Prostate gland (tissue), 2 donors: ENCODE measurements around the gene MARCKS. TPM values are rescaled to one million over a fixed set of nuclear protein-coding genes. Genes with fewer than 3 reads are reported as not detected.

Experiments
- DNase-seq: peaks from one replicate; pipeline ENCODE4 v3.0.0-alpha.2; 2019; ENCODE audit warnings: low spot score
- H3K27ac ChIP-seq, 2 donors: fragments of 200-600 bp; sonication (generic); 2 replicates each; pipeline ENCODE4 v1.5.1; 2017 to 2019
- H3K27me3 ChIP-seq: fragments of 200-600 bp; sonication (generic); replicated peaks from 2 replicates; pipeline ENCODE4 v1.5.1; 2019; ENCODE audit not compliant: insufficient read depth
- H3K36me3 ChIP-seq, 2 donors: fragments of 200-600 bp; sonication (generic); 1 replicate in 1 of 2; 2 replicates in 1 of 2; pipeline versions ENCODE4 v1.5.1 to v1.8.1; 2017 to 2019
- H3K4me1 ChIP-seq: fragments of 200-600 bp; sonication (generic); replicated peaks from 2 replicates; pipeline ENCODE4 v1.5.1; 2019
- H3K4me3 ChIP-seq, 2 donors: fragments of 200-600 bp; sonication (generic); 2 replicates each; pipeline ENCODE4 v1.5.1; 2017 to 2019
- H3K9me3 ChIP-seq: fragments of 200-600 bp; sonication (generic); 2 replicates; pipeline ENCODE4 v1.5.1; 2017
- POLR2A ChIP-seq: fragments of 450-650 bp; IDR thresholded peaks from one replicate; pipeline ENCODE4 v1.6.1; 2016; ENCODE audit warnings: antibody characterized with exemption, mild to moderate bottlenecking
- POLR2AphosphoS5 ChIP-seq: sonication (generic); formaldehyde crosslinking; IDR thresholded peaks from one replicate; pipeline ENCODE4 v1.6.1; 2017; ENCODE audit warnings: antibody characterized with exemption
- WGBS: methylation state at CpG from one replicate; pipeline ENCODE4 v1.1.5; 2018; 5-methylcytosine and 5-hydroxymethylcytosine counted together
- intact Hi-C: fragments of 100-400 bp; cut with DNase I; formaldehyde crosslinking; loops from one replicate; pipeline ENCODE4 v1.14.2; 2022
- total RNA-seq, 2 donors: library from RNA; depleted of rRNA; stranded (reverse); fragments of >200 nt; gene quantifications; one replicate each; pipeline ENCODE4 v1.1.0, GENCODE V29; 2016
- TF ChIP-seq, protein P1 (sequence below), 4 experiments: fragments of 200-600 bp in 2 of 4; fragments of 450-650 bp in 2 of 4; sonication (generic) in 2 of 4; IDR thresholded peaks; 1 replicate in 3 of 4; 2 replicates in 1 of 4; pipeline ENCODE4 v1.5.1; 2016 to 2019; ENCODE audit warnings: antibody characterized with exemption in 4 of 4, mild to moderate bottlenecking in 2 of 4, moderate library complexity in 2 of 4

Gene MARCKS
- total RNA-seq, 2 donors from 2014 or later = 96.2 to 190 TPM

DNA sequence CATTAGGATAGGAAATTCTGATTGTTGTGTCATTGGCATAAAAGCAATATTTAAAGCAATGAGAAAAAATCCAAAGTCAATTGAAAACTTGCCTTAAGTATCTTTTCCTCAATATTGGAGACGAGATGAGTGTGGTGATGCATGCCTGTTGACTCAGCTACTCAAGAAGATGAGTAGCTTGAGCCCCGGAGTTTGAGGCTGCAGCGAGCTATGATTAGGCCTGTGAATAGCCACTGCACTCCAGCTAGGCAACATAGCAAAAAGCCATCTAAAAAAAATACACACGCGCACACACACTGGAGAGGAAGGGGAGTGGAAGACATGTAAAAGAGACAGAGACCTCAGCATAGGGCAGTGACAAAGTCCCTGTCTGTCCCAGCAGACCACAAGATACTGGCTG lies 9.7 kb upstream of the MARCKS start:
- Histone ChIP-seq H3K36me3 (no peaks in the 10 kb centered on the region), H3K9me3 (no peaks in the 10 kb centered on the region), H3K27me3 (no peaks in the 10 kb centered on the region), H3K27ac (no peak overlapping the region), H3K4me1 (no peaks in the 10 kb centered on the region), H3K4me3 (no peak overlapping the region)
- intact Hi-C loops = no loop called here
- DNase-seq = no peak
- no peak for TF ChIP-seq POLR2AphosphoS5
- TF ChIP-seq, protein P1, sequence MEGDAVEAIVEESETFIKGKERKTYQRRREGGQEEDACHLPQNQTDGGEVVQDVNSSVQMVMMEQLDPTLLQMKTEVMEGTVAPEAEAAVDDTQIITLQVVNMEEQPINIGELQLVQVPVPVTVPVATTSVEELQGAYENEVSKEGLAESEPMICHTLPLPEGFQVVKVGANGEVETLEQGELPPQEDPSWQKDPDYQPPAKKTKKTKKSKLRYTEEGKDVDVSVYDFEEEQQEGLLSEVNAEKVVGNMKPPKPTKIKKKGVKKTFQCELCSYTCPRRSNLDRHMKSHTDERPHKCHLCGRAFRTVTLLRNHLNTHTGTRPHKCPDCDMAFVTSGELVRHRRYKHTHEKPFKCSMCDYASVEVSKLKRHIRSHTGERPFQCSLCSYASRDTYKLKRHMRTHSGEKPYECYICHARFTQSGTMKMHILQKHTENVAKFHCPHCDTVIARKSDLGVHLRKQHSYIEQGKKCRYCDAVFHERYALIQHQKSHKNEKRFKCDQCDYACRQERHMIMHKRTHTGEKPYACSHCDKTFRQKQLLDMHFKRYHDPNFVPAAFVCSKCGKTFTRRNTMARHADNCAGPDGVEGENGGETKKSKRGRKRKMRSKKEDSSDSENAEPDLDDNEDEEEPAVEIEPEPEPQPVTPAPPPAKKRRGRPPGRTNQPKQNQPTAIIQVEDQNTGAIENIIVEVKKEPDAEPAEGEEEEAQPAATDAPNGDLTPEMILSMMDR (IDR thresholded peaks at IDR 0.05) = no peak
- TF ChIP-seq POLR2A = no peak
- 93% methylated on average over 5 of the region's 5 CpGs for WGBS

DNA sequence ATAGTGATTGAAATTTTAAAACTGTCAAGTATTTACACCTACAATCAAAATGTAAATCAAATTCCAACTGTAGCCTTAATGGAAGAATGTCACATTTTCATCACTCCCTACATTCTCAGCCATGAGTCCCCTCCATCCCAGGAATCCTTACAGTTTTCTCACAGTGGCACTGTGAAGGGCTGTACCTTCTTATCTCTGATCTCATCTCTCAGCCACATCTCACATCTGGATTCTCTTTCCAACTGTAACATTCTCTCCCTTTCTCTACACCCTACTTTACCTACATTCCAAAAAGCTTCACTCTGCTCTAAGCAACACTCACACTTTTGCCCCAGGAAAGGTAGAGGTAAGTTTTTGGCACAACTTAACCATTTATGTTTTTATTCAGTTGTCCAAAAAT lies 8.9 kb upstream of the MARCKS start:
- Histone ChIP-seq H3K36me3 (no peaks in the 10 kb centered on the region), H3K9me3 (no peaks in the 10 kb centered on the region), H3K4me1 (no peaks in the 10 kb centered on the region), H3K4me3 (no peak overlapping the region), H3K27ac (no peak overlapping the region), H3K27me3 (no peaks in the 10 kb centered on the region)
- no peak for DNase-seq
- TF ChIP-seq POLR2A (no peak), POLR2AphosphoS5 (no peak)
- TF ChIP-seq, protein P1 (IDR thresholded peaks at IDR 0.05) = no peak
- intact Hi-C loops = no loop called here

DNA sequence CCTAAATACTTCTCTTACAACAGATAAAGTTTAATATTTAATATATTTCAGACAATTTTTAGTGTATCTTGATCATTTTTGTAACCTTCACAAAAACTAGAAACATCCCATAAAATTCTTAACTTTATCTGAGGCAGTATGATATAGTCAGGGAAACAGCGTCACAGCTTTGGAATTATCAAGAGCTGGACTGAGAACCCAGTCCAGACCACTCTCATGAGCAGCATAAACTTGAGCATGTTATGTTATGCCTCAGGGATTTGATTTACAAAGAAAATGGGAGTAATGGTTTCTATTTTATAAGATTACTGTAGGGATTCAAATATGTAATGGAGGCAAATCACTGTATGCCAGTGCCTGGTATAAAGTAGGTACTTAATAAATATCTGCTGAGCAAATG lies 8.3 kb upstream of the MARCKS start:
- WGBS = 93% methylated on average over 1 of the region's 1 CpG
- H3K36me3 ChIP-seq = no peaks in the 10 kb centered on the region
- DNase-seq = no peak
- no peaks in the 10 kb centered on the region for H3K9me3 ChIP-seq
- intact Hi-C loops = no loop called here
- H3K4me3 ChIP-seq = no peak overlapping the region
- no peaks in the 10 kb centered on the region for H3K27me3 ChIP-seq
- H3K27ac ChIP-seq = no peak overlapping the region
- H3K4me1 ChIP-seq = no peaks in the 10 kb centered on the region
- no peak for TF ChIP-seq POLR2A
- TF ChIP-seq, protein P1 (IDR thresholded peaks at IDR 0.05) = no peak
- TF ChIP-seq POLR2AphosphoS5 = no peak

DNA sequence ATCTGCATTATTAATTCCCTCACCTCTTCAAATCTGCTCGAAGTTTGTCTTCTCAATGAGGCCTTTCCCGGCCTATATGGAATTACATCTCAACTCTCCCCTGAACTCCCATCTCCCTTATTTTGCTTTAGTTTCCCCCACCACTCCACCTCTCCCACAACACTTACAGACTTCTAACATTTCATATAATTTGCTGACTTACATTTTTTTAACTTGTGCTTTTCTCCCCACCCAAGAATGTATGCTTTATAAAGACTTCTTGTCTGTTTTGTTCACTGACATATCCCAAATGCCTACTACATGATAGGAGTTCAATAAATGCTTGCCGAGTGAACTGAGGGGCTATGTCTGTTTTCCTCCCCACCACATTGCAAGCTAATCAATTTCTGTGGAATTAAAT lies 3.9 kb upstream of the MARCKS start:
- Histone ChIP-seq H3K36me3 (no peaks in the 10 kb centered on the region), H3K4me1 (no peaks in the 10 kb centered on the region), H3K4me3 (no peak overlapping the region), H3K27me3 (no peaks in the 10 kb centered on the region), H3K9me3 (no peaks in the 10 kb centered on the region), H3K27ac (no peak overlapping the region)
- DNase-seq = no peak
- 92% methylated on average over 3 of the region's 3 CpGs for WGBS
- TF ChIP-seq POLR2AphosphoS5 (no peak), POLR2A (no peak)
- TF ChIP-seq, protein P1 (IDR thresholded peaks at IDR 0.05) = no peak
- intact Hi-C loops = loop anchor here (10.0 kb wide), 1 partner anchor 438 kb away; no protein-coding TSS in a partner anchor
